ENCODE data around the gene COL9A3.

The COL9A3 gene

GRCh38 chr20:62774762-62775161 is 42.1 kb upstream of the COL9A3 start:
- DNase-seq (ENCODE audit: low spot score in 2 of 2): peak in 1 of 2 experiments; percentile 76
- Histone ChIP-seq H3K36me3 (replicated peaks) (no peaks in the 10 kb centered on the region), H3K9me3 (no peaks in the 10 kb centered on the region), H3K4me3 (no peak overlapping the region), H3K4me1 (peaks cover 22% of the 10 kb centered on the region), H3K27me3 (ENCODE audit: low read depth) (no peaks in the 10 kb centered on the region)
- in situ Hi-C loops (cut with MboI; ENCODE audit: low sequenced_read_pairs): no loop called here

DNA sequence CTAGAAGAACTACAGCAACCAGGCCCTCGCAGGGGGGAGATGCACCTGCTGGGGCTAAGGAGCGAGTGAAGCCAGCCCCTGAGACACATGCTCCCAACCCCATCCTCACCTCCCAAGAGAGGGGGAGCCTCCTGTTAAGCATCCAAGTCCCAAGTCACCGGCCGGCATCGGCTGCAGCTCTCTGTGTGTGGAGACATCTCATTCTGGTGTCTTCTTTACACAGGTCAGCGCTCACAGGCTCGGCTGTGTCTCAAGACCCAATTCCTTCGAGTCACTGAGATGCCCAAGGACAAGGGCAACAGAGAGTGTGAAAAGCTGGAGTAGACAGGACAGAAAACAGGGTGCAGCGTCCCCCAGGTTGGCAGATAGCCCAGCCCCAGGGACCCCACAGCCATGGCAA is 41.6 kb upstream of the COL9A3 start:
- H3K9me3 ChIP-seq: no peaks in the 10 kb centered on the region
- no peaks in the 10 kb centered on the region for H3K27me3 ChIP-seq (ENCODE audit: low read depth)
- DNase-seq (ENCODE audit: low spot score in 2 of 2): no peak
- no peak overlapping the region for H3K4me3 ChIP-seq
- no peaks in the 10 kb centered on the region for H3K36me3 ChIP-seq (replicated peaks)
- peaks cover 22% of the 10 kb centered on the region for H3K4me1 ChIP-seq
- in situ Hi-C loops (cut with MboI; ENCODE audit: low sequenced_read_pairs): no loop called here

- H3K9me3 ChIP-seq: no peaks in the 10 kb centered on the region
- H3K4me3 ChIP-seq: no peak overlapping the region
These were observed 40.7 kb upstream of the COL9A3 start for GRCh38 chr20:62776035-62776691.

GRCh38 chr20:62776692-62777527 is 39.9 kb upstream of the COL9A3 start:
- no peaks in the 10 kb centered on the region for H3K9me3 ChIP-seq
- peak; percentile 42 to 83 for DNase-seq (ENCODE audit: low spot score in 2 of 2)
- H3K4me3 ChIP-seq: no peak overlapping the region
- in situ Hi-C loops (cut with MboI; ENCODE audit: low sequenced_read_pairs): no loop called here
- no peaks in the 10 kb centered on the region for H3K27me3 ChIP-seq (ENCODE audit: low read depth)
- H3K4me1 ChIP-seq: peaks cover 22% of the 10 kb centered on the region
- no peaks in the 10 kb centered on the region for H3K36me3 ChIP-seq (replicated peaks)

More at GRCh38 chr20:62776035-62776691, 40.7 kb upstream of the COL9A3 start:
- in situ Hi-C loops (cut with MboI; ENCODE audit: low sequenced_read_pairs): no loop called here
- DNase-seq (ENCODE audit: low spot score in 2 of 2): no peak
- H3K4me1 ChIP-seq: peaks cover 22% of the 10 kb centered on the region
- no peaks in the 10 kb centered on the region for H3K36me3 ChIP-seq (replicated peaks)
- no peaks in the 10 kb centered on the region for H3K27me3 ChIP-seq (ENCODE audit: low read depth)

DNA sequence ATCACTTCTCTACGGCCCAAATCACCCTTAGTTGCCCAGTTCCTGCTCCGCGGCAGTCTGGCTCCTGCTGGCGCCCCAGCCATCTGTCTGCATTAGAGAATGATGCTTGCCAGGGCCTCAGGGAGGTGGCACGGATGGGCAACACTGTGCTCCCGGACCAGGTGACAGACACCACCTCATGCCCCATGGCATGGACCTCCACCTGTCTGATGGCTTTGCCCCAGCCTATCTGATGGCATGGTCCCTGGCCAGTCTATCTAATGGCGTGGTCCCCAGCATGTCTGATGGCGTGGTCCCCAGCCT is 39.4 kb upstream of the COL9A3 start:
- no peaks in the 10 kb centered on the region for H3K9me3 ChIP-seq
- no peak overlapping the region for H3K4me3 ChIP-seq
- no peaks in the 10 kb centered on the region for H3K36me3 ChIP-seq (replicated peaks)
- in situ Hi-C loops (cut with MboI; ENCODE audit: low sequenced_read_pairs): no loop called here
- H3K27me3 ChIP-seq (ENCODE audit: low read depth): no peaks in the 10 kb centered on the region
- no peak for DNase-seq (ENCODE audit: low spot score in 2 of 2)
- peaks cover 22% of the 10 kb centered on the region for H3K4me1 ChIP-seq

GRCh38 chr20:62778058-62778457 is 38.8 kb upstream of the COL9A3 start:
- no peak for DNase-seq (ENCODE audit: low spot score in 2 of 2)
- in situ Hi-C loops (cut with MboI; ENCODE audit: low sequenced_read_pairs): no loop called here
- H3K4me3 ChIP-seq: no peak overlapping the region
- peaks cover 22% of the 10 kb centered on the region for H3K4me1 ChIP-seq
- H3K36me3 ChIP-seq (replicated peaks): no peaks in the 10 kb centered on the region
- H3K27me3 ChIP-seq (ENCODE audit: low read depth): no peaks in the 10 kb centered on the region
- no peaks in the 10 kb centered on the region for H3K9me3 ChIP-seq

GRCh38 chr20:62778601-62779416 is 38.0 kb upstream of the COL9A3 start:
- in situ Hi-C loops (cut with MboI; ENCODE audit: low sequenced_read_pairs): no loop called here
- no peaks in the 10 kb centered on the region for H3K9me3 ChIP-seq
- no peak for DNase-seq (ENCODE audit: low spot score in 2 of 2)
- peaks cover 17% of the 10 kb centered on the region for H3K4me1 ChIP-seq
- no peaks in the 10 kb centered on the region for H3K27me3 ChIP-seq (ENCODE audit: low read depth)
- H3K36me3 ChIP-seq (replicated peaks): no peaks in the 10 kb centered on the region
- H3K4me3 ChIP-seq: no peak overlapping the region

DNA sequence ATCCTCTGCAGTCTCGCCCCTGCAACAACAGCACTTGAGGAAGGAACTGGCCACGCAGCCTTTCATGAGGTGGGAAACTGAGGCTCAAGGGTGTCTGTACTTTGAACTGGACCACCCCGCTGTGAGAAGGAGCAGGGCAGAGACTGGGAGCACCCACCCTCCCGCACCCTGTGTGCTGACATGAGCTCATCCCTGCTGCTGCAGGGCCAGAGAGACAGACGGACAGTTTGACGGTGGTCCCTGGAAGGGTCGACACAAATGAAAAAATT is 37.5 kb upstream of the COL9A3 start:
- in situ Hi-C loops (cut with MboI; ENCODE audit: low sequenced_read_pairs): no loop called here
- H3K9me3 ChIP-seq: no peaks in the 10 kb centered on the region
- H3K4me3 ChIP-seq: no peak overlapping the region
- H3K27me3 ChIP-seq (ENCODE audit: low read depth): no peaks in the 10 kb centered on the region
- no peaks in the 10 kb centered on the region for H3K36me3 ChIP-seq (replicated peaks)
- no peak for DNase-seq (ENCODE audit: low spot score in 2 of 2)
- peaks cover 12% of the 10 kb centered on the region for H3K4me1 ChIP-seq

DNA sequence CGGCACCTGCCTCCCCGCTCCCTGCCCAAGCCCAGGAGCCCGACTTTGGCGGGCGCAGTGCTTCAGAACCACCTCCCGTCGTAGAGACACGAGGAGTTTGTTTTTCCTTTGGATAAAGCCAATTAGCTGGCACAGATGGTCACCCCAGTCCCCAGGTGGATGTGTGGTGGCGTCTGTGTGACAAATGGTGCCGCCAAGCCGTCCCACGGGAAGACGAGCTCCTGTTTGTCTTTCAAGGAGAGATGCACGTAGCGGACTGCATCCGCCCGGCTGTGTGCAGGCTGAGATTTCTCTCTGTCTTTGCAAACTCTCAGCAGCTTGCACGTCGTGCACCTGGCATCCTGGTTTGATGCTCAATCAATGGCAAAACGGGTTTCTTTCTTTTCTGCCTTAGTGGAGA is 36.6 kb upstream of the COL9A3 start:
- H3K9me3 ChIP-seq: no peaks in the 10 kb centered on the region
- no peaks in the 10 kb centered on the region for H3K27me3 ChIP-seq (ENCODE audit: low read depth)
- in situ Hi-C loops (cut with MboI; ENCODE audit: low sequenced_read_pairs): no loop called here
- no peaks in the 10 kb centered on the region for H3K36me3 ChIP-seq (replicated peaks)
- no peak overlapping the region for H3K4me3 ChIP-seq
- peaks cover 4% of the 10 kb centered on the region for H3K4me1 ChIP-seq
- DNase-seq (ENCODE audit: low spot score in 2 of 2): no peak

GRCh38 chr20:62780696-62781095 is 36.2 kb upstream of the COL9A3 start:
- DNase-seq (ENCODE audit: low spot score in 2 of 2): no peak
- Histone ChIP-seq H3K4me1 (peaks cover 4% of the 10 kb centered on the region; the same call in 1 of the 2 replicates), H3K9me3 (no peaks in the 10 kb centered on the region), H3K36me3 (replicated peaks) (no peaks in the 10 kb centered on the region), H3K4me3 (no peak overlapping the region), H3K27me3 (ENCODE audit: low read depth) (no peaks in the 10 kb centered on the region)
- in situ Hi-C loops (cut with MboI; ENCODE audit: low sequenced_read_pairs): no loop called here

GRCh38 chr20:62782149-62782892 is 34.5 kb upstream of the COL9A3 start:
- H3K9me3 ChIP-seq: no peaks in the 10 kb centered on the region
- H3K27me3 ChIP-seq (ENCODE audit: low read depth): no peaks in the 10 kb centered on the region
- H3K4me1 ChIP-seq: no peaks in the 10 kb centered on the region
- no peak for DNase-seq (ENCODE audit: low spot score in 2 of 2)
- no peaks in the 10 kb centered on the region for H3K36me3 ChIP-seq (replicated peaks)
- no peak overlapping the region for H3K4me3 ChIP-seq
- in situ Hi-C loops (cut with MboI; ENCODE audit: low sequenced_read_pairs): no loop called here

- Histone ChIP-seq H3K4me1 (no peaks in the 10 kb centered on the region), H3K9me3 (no peaks in the 10 kb centered on the region), H3K36me3 (replicated peaks) (no peaks in the 10 kb centered on the region), H3K27me3 (ENCODE audit: low read depth) (no peaks in the 10 kb centered on the region), H3K4me3 (no peak overlapping the region)
- DNase-seq (ENCODE audit: low spot score in 2 of 2): no peak
- in situ Hi-C loops (cut with MboI; ENCODE audit: low sequenced_read_pairs): no loop called here
These were observed 34.0 kb upstream of the COL9A3 start for GRCh38 chr20:62782893-62783278.

GRCh38 chr20:62784497-62784896 is 32.4 kb upstream of the COL9A3 start:
- H3K4me1 ChIP-seq: no peaks in the 10 kb centered on the region
- H3K4me3 ChIP-seq: no peak overlapping the region
- H3K9me3 ChIP-seq: no peaks in the 10 kb centered on the region
- no peaks in the 10 kb centered on the region for H3K27me3 ChIP-seq (ENCODE audit: low read depth)
- DNase-seq (ENCODE audit: low spot score in 2 of 2): no peak
- in situ Hi-C loops (cut with MboI; ENCODE audit: low sequenced_read_pairs): no loop called here
- H3K36me3 ChIP-seq (replicated peaks): no peaks in the 10 kb centered on the region

DNA sequence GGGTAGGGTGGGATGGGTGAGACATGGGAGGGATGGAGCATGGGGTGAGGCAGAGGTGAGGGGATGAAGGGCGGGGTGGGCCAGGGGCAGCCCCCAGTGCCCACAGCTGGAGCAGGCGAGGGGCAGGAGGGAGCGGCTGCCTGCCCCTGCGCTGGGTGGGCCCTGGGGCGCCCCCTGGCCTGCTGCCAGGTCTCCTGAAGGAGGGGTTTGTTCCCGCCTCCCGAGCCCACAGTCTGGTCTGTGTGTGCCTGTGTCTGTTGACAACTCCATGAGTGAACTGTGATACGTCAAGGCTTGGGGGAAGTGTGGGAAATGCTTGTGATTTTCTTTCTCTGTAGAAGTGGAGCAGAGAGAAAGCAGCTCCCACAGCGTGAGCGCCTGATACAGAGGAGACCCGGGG is 31.5 kb upstream of the COL9A3 start:
- DNase-seq (ENCODE audit: low spot score in 2 of 2): no peak
- Histone ChIP-seq H3K9me3 (no peaks in the 10 kb centered on the region), H3K36me3 (replicated peaks) (no peaks in the 10 kb centered on the region), H3K4me1 (no peaks in the 10 kb centered on the region), H3K4me3 (no peak overlapping the region), H3K27me3 (ENCODE audit: low read depth) (no peaks in the 10 kb centered on the region)
- in situ Hi-C loops (cut with MboI; ENCODE audit: low sequenced_read_pairs): no loop called here
